K562 (cell line): ENCODE results near the gene PYDC1. TPM values are rescaled to one million over a fixed set of nuclear protein-coding genes. Genes with fewer than 3 reads are reported as not detected.

Experiments used
- ATAC-seq: fragments of 200-7000 bp; cut with Tn5 transposase; 3 replicates; pipeline ENCODE4 v1.9.1; 2020; ENCODE audit warnings: moderate library complexity
- BruUV-seq: library from RNA; stranded (reverse); fragments of 400-500 nt; replicated peaks from 2 replicates; lab custom pipeline; 2021; lab: Mats Ljungman, UMichigan
- CTCF ChIA-PET: fragments of 300-600 bp; formaldehyde crosslinking; extraction: SDS; loops from one replicate; lab custom pipeline; 2021; ENCODE audit warnings: low intra/inter-chr PET ratio; lab: Yijun Ruan, JAX
- POLR2A ChIA-PET: fragments of 300-600, 350-650 bp; sonication (Branson Sonifier 250); formaldehyde crosslinking; extraction: SDS; loops from one replicate; lab custom pipeline; 2021; ENCODE audit warnings: antibody characterized with exemption, inconsistent platforms; lab: Yijun Ruan, JAX
- DNase-seq, 4 experiments: peaks; one replicate each; pipeline versions ENCODE4 v3.0.0 to v3.0.0-alpha.2; 2011 to 2018; ENCODE audit warnings: low spot score in 3 of 4, mixed read lengths in 3 of 4; ENCODE audit errors: extremely low read depth in 1 of 4
- FAIRE-seq: peaks from 2 replicates; lab custom pipeline; 2011; peaks lifted over from hg19 to GRCh38; lab: Jason Lieb, UNC
- H2AFZ ChIP-seq: 2 replicates; pipeline ENCODE4 v1.6.0; 2011; ENCODE audit warnings: low read depth, low read length, control low read depth, inconsistent platforms
- H3K27ac ChIP-seq: fragments of 200-600 bp; 3 replicates; pipeline ENCODE4 v1.8.0; 2011; ENCODE audit warnings: low read depth, mild to moderate bottlenecking, control low read depth, inconsistent platforms, low read length, moderate library complexity, mixed read lengths; ENCODE audit errors: extremely low read depth
- H3K27me3 ChIP-seq, 2 experiments: fragments of 300-600 bp in 1 of 2; 2 replicates in 1 of 2; 3 replicates in 1 of 2; pipeline versions ENCODE4 v1.6.0 to v1.8.0; 2011; ENCODE audit warnings: inconsistent platforms in 2 of 2, low read length in 2 of 2, mild to moderate bottlenecking in 1 of 2, mixed read lengths in 1 of 2, moderate library complexity in 1 of 2; ENCODE audit not compliant: control insufficient read depth in 2 of 2, insufficient read depth in 2 of 2
- H3K36me3 ChIP-seq: fragments of 300-600 bp; 3 replicates; pipeline ENCODE4 v1.8.0; 2011; ENCODE audit warnings: mild to moderate bottlenecking, low read length, inconsistent platforms; ENCODE audit not compliant: control insufficient read depth, insufficient read depth
- H3K4me1 ChIP-seq, 2 experiments: fragments of 200-600 bp in 1 of 2; replicated peaks in 1 of 2; 2 replicates in 1 of 2; 3 replicates in 1 of 2; pipeline versions ENCODE4 v1.5.1 to v1.8.0; 2011; ENCODE audit warnings: inconsistent platforms in 2 of 2, low read length in 2 of 2, mild to moderate bottlenecking in 1 of 2, mixed read lengths in 1 of 2, moderate library complexity in 1 of 2; ENCODE audit not compliant: control insufficient read depth in 2 of 2, insufficient read depth in 2 of 2
- H3K4me2 ChIP-seq: 2 replicates; pipeline ENCODE4 v1.6.1; 2011; ENCODE audit warnings: low read length, control low read depth, inconsistent platforms, mixed read lengths; ENCODE audit not compliant: insufficient read depth
- H3K4me3 ChIP-seq: fragments of 200-600 bp; sonication (generic), shearing (Covaris generic); 2 replicates; pipeline ENCODE4 v1.5.1; 2016; ENCODE audit warnings: control low read depth, inconsistent platforms
- H3K79me2 ChIP-seq: fragments of 200-600 bp; 3 replicates; pipeline ENCODE4 v1.8.0; 2011; ENCODE audit warnings: low read length, inconsistent platforms; ENCODE audit not compliant: control insufficient read depth, insufficient read depth
- H3K9ac ChIP-seq, 2 experiments: 2 replicates each; pipeline versions ENCODE4 v1.6.0 to v1.6.1; 2011; ENCODE audit warnings: low read depth in 2 of 2, low read length in 2 of 2, control low read depth in 1 of 2, inconsistent platforms in 1 of 2, mild to moderate bottlenecking in 1 of 2, mixed read lengths in 1 of 2; ENCODE audit not compliant: insufficient read depth in 1 of 2
- H3K9me1 ChIP-seq: one replicate; pipeline ENCODE4 v1.6.0; 2011; ENCODE audit warnings: inconsistent platforms, mild to moderate bottlenecking, low read length, moderate library complexity; ENCODE audit not compliant: control insufficient read depth, insufficient read depth
- H3K9me3 ChIP-seq: replicated peaks from 2 replicates; pipeline ENCODE4 v1.5.1; 2011; ENCODE audit warnings: low read depth, low read length, inconsistent platforms; ENCODE audit not compliant: control insufficient read depth, insufficient read depth
- H4K20me1 ChIP-seq: replicated peaks from 2 replicates; pipeline ENCODE4 v1.6.1; 2011; ENCODE audit warnings: low read length, inconsistent platforms, mixed read lengths; ENCODE audit not compliant: control insufficient read depth, insufficient read depth
- ILK ChIP-seq: fragments of 450-650 bp; IDR thresholded peaks from 2 replicates; pipeline ENCODE4 v1.6.1; 2016; ENCODE audit warnings: missing genetic modification characterization, low read depth, mild to moderate bottlenecking, missing compliant biosample characterization, moderate library complexity, borderline replicate concordance
- WGBS: fragments of 100-300 bp; shearing (Covaris generic); methylation state at CpG from one replicate; pipeline ENCODE4 v1.1.6; 2016; ENCODE audit warnings: low coverage, mixed read lengths; ENCODE audit not compliant: insufficient coverage; ENCODE audit errors: missing lambda C conversion rate; 5-methylcytosine and 5-hydroxymethylcytosine counted together
- in situ Hi-C: fragments of 300-500 bp; cut with MboI; formaldehyde crosslinking; loops from 4 replicates; pipeline ENCODE4 v1.15.0; 2018; ENCODE audit warnings: inconsistent platforms, mixed read lengths
- intact Hi-C: fragments of 100-400 bp; cut with micrococcal nuclease; formaldehyde crosslinking; loops from 2 replicates; pipeline ENCODE4 v1.14.2; 2022
- polyA plus RNA-seq, 8 experiments: library from polyadenylated mRNA; depleted of rRNA in 4 of 8; stranded (reverse) in 5 of 8; unstranded in 3 of 8; fragments of >200 nt; fragmentation: Nextera tagmentation in 2 of 8; fragmentation: Illumina TruSeq in 1 of 8; extraction: Ambion mirVana in 2 of 8; extraction: Trizol in 1 of 8; gene quantifications; 2 replicates each; pipeline versions ENCODE4 v1.2.1 to v1.2.3, GENCODE V29; 2011 to 2014; ENCODE audit warnings: inconsistent platforms in 1 of 8, missing spikeins in 1 of 8
- total RNA-seq, 7 experiments: library from RNA; depleted of rRNA in 6 of 7; stranded (reverse); fragments of >200 nt in 6 of 7; fragmentation: Illumina TruSeq in 2 of 7; extraction: Trizol in 2 of 7; gene quantifications; 2 replicates each; pipeline versions ENCODE4 v1.2.1 to v1.2.3, GENCODE V29; 2011 to 2021; ENCODE audit warnings: low replicate concordance in 1 of 7
- TF ChIP-seq, protein P1 (sequence below), 3 experiments: IDR thresholded peaks in 2 of 3; conservative IDR thresholded peaks in 1 of 3; 2 replicates each; pipeline ENCODE4 v1.5.1; 2011 to 2012; ENCODE audit warnings: low read length in 3 of 3, mild to moderate bottlenecking in 3 of 3, control low read depth in 2 of 3, improper control_type of control experiment in 1 of 3, inconsistent platforms in 1 of 3, low read depth in 1 of 3, mixed read lengths in 1 of 3, moderate library complexity in 1 of 3; ENCODE audit not compliant: insufficient read depth in 2 of 3
- TF ChIP-seq, protein P2 (sequence below), 2 experiments: fragments of 450-650 bp in 1 of 2; sonication (generic) in 1 of 2; formaldehyde crosslinking in 1 of 2; IDR thresholded peaks in 1 of 2; conservative IDR thresholded peaks in 1 of 2; 2 replicates each; pipeline versions ENCODE4 v1.6.1 to v1.8.1; 2016 to 2023; ENCODE audit warnings: mild to moderate bottlenecking in 2 of 2, moderate library complexity in 2 of 2, inconsistent platforms in 1 of 2, missing genetic modification reagents in 1 of 2

Gene PYDC1
- total and polyA plus RNA-seq, 9 of the 15 experiments (the other 6 are each of a cell fraction or from before 2014, with no cell fraction given), result not detected

DNA sequence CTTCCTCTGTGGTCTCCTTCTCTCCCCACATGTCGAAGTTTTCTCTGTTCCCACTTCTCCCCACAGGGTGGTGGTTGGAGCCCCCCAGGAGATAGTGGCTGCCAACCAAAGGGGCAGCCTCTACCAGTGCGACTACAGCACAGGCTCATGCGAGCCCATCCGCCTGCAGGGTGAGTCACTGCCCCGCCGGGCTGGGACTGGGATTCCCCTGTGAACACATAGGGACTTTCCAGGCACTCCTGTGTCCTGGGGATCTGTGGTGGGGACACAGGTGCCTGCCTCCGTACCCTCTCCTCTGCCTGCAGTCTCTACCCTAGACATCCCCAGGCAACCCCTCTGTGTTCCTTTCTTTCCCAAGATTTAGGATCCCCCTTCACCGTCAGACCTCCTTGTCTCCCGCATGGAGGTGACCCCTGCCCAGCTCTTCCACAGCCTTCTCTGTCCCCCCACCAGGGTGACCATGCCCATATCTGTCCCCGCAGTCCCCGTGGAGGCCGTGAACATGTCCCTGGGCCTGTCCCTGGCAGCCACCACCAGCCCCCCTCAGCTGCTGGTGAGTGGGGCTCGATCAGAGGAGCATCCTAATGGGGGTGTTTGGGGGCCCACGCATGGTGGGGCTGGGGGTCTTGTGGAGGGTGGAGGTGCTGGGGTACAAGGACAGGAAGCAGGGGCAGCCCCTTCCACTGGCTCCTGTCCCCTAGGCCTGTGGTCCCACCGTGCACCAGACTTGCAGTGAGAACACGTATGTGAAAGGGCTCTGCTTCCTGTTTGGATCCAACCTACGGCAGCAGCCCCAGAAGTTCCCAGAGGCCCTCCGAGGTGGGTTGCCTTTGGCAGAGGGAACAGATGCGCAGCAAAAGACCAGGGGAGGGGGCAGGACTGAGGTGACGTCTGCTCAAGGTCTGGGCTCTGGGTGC lies 48.7 kb upstream of the PYDC1 start:
- no peak overlapping the region for H2AFZ ChIP-seq
- intact Hi-C loops (no loop called here), in situ Hi-C loops (no loop called here)
- no peak overlapping the region for H3K4me2 ChIP-seq
- 56% methylated on average over 19 of the region's 20 CpGs for WGBS
- H3K27me3 ChIP-seq, result peaks cover 6 to 9% of the 10 kb centered on the region in 2 experiments; a peak in 4 of 5 replicates
- CTCF ChIA-PET, result no interaction called here
- H3K4me1 ChIP-seq, result peaks cover 1 to 3% of the 10 kb centered on the region in 2 experiments; a peak in 4 of 5 replicates
- H3K9me3 ChIP-seq, result no peaks in the 10 kb centered on the region
- no peak for TF ChIP-seq ILK
- TF ChIP-seq, protein P1, sequence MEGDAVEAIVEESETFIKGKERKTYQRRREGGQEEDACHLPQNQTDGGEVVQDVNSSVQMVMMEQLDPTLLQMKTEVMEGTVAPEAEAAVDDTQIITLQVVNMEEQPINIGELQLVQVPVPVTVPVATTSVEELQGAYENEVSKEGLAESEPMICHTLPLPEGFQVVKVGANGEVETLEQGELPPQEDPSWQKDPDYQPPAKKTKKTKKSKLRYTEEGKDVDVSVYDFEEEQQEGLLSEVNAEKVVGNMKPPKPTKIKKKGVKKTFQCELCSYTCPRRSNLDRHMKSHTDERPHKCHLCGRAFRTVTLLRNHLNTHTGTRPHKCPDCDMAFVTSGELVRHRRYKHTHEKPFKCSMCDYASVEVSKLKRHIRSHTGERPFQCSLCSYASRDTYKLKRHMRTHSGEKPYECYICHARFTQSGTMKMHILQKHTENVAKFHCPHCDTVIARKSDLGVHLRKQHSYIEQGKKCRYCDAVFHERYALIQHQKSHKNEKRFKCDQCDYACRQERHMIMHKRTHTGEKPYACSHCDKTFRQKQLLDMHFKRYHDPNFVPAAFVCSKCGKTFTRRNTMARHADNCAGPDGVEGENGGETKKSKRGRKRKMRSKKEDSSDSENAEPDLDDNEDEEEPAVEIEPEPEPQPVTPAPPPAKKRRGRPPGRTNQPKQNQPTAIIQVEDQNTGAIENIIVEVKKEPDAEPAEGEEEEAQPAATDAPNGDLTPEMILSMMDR (IDR thresholded peaks at IDR 0.05 in 2 of 3, conservative IDR thresholded peaks at IDR 0.05 in 1 of 3; ENCODE audit: insufficient read depth in 2 of 3, low read depth in 1 of 3, low read length in 3 of 3), result peak in 1 of 3 experiments; percentile 2; a peak in 1 of 6 replicates
- TF ChIP-seq, protein P2, sequence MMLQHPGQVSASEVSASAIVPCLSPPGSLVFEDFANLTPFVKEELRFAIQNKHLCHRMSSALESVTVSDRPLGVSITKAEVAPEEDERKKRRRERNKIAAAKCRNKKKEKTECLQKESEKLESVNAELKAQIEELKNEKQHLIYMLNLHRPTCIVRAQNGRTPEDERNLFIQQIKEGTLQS (IDR thresholded peaks at IDR 0.05), result peak; percentile 27; the same call in 1 of the 2 replicates
- TF ChIP-seq, protein P2 (CRISPR knock-in tag; conservative IDR thresholded peaks at IDR 0.05), result no peak
- H3K9ac ChIP-seq, result peak overlapping the region in 1 of 2 experiments; percentile 55; a peak in 2 of 4 replicates
- H3K36me3 ChIP-seq, result no peaks in the 10 kb centered on the region
- H4K20me1 ChIP-seq, result no peaks in the 10 kb centered on the region
- H3K79me2 ChIP-seq, result no peaks in the 10 kb centered on the region
- no TSS peak for BruUV-seq
- peak in 1 of 4 experiments; percentile 3 for DNase-seq
- POLR2A ChIA-PET, result interaction anchor here (0.6 to 2.7 kb wide), 2 partner anchors 10 to 11 kb away, joined by 3 to 11 read pairs; no protein-coding TSS in a partner anchor
- no peak; the same call in 2 of the 3 replicates for ATAC-seq
- H3K27ac ChIP-seq, result no peak overlapping the region
- FAIRE-seq, result no peak
- no peak overlapping the region for H3K4me3 ChIP-seq
- H3K9me1 ChIP-seq, result no peaks in the 10 kb centered on the region
